GM21447 (cell line): ENCODE data around the gene ABI3BP.

ENCODE experiments used
- ATAC-seq: cut with Tn5 transposase; IDR thresholded peaks from one replicate; pipeline ENCODE4 v1.9.1; 2021; ENCODE audit not compliant: unreplicated experiment

Gene ABI3BP

DNA sequence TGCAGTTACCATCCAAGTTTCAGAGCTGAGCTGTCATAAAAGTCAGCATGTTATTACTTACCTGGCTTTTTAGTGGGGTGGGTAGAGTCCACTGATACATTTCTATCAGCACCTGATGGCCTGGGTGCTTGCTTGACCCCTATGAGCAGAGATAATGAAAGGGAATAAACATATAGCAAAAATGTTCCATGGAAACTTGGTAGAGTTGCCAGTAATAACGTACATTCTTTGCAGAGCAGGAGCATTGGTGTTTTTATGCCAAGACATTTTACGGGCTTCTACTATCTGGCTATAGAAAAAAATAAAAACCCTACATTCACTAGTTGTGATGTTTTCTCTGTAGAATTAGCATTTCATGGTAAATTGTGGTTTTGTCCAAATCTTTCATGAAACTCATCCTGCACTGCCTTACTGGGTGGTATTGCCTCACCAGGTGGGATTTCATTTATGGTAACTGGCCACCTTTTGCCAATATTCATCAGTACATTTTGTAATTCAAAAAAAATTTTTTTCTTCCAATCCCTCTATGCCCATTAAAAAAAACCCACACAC is 213.1 kb downstream of the ABI3BP start:
- no peak for ATAC-seq

DNA sequence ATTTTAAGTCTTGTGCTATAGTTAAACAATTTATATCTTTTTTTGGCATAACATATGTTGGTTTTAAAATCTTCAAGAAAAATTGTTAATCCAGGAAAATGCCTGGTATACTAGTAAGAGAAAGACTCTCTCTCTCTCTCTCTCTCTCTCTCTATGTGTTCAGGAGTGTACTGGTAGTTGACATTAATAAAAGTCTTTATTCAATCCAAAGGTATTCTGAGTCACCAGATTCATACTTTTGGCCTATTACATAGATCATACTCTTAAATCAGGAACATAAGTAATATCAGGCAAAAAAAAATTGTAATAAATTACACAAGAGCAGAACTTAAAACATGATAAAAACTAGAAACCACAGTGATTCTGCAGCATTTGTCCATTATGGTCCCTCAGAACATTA is 213.7 kb downstream of the ABI3BP start:
- ATAC-seq = no peak

DNA sequence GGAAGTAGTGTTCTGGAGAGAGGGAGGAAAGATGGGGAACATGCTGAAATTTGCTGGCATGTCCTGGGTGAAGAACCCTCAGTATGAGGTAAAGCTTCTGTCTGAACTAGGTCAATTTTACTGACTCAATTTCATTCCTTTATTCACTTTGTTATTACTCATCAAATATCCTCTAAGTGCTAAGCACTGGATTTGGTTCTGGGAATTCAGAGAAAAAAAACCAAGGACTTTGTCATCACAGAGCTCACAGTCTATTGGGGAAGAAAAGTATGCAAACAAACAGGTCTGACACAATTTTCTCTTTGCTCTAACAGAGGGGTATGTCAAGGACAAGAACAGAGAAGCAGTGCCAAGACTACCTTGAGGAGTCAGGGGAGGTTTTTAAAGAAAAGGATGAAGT is 215.9 kb downstream of the ABI3BP start:
- ATAC-seq = no peak

DNA sequence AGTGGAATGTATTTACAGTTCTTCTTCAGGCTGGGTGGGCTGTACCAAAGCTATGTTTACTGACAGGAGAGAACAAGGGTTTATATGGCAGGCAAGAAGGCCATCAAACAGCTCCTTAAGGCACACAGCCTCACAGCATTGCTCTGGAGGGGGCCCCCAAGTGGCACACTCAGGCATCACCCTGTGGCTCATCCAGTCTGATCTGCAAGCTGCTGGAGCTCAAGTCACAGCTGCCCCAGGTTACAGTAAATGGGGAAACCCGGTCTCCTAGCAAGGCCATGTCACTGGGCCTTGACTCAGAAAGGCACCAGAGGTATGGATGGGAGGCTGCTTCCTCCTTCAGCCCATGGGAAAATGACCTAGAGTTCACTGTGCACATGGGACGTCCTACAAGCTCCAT is 216.5 kb downstream of the ABI3BP start:
- ATAC-seq = no peak

DNA sequence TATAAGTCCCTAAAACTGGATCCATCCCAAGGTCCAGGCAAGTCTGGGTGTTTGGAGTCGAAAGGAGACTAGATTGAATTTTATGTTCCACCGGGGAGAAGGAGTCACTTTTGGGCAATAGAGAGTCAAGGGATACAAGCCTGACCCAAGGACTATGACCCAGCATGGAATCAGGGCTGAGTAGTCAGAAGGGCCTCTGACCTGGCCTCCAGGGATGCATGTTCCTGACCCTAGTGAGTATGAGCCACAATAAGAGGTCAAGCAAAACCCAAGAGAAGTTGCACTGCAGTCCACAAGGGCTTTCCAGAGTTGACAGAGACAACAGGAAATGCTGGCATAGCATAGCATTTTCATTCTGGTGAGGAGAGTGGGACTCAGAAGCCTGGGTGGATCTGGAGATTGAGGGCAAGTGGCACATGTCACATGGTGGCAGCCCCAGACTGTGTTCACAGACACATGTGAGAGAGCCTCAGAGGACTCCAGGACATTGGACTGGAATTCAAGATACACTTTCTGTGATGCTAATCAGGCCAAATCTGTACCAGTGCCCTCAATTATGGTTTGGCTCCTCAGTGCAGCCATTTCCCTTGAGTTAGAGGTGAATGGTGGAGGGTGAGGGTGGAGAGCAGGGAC is 217.0 kb downstream of the ABI3BP start:
- no peak for ATAC-seq

DNA sequence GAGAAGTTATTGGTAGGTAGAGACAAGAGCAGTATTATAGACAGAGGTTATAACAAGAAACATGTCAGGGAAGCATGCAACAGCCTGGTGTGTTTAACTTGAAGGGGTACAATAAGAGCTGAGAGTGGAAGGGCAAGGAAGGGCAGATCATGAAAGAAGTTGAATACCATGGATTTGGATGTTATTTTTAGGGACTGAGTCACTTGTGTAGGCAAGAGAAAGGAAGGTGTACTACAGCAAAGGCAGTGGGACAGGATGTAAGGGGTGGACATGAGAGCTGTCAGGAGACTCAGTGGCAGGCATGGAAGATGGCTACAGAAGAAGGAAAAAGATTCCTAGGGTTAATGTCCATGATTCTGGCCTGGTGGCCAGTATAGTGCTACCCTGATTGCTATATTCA is 217.6 kb downstream of the ABI3BP start:
- ATAC-seq = no peak

DNA sequence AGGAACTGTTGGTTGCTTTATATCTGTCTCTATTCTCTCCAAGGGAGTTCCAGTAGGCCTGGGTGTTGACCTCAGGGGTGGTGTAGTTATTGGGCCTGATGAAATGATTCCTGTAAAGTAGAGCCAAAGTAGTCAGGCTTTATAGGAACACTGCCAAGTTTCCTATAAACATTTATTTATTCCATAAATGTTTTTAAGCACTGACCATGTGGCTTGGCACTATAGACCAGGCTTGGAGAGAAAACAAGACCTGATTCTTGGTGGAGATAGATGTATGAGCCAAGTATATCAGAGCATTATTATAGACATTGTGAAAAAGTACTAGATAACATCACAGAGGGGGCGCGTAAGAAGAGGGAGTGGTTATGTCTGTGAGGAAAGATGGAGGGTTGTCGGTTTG is 218.0 kb downstream of the ABI3BP start:
- no peak for ATAC-seq

DNA sequence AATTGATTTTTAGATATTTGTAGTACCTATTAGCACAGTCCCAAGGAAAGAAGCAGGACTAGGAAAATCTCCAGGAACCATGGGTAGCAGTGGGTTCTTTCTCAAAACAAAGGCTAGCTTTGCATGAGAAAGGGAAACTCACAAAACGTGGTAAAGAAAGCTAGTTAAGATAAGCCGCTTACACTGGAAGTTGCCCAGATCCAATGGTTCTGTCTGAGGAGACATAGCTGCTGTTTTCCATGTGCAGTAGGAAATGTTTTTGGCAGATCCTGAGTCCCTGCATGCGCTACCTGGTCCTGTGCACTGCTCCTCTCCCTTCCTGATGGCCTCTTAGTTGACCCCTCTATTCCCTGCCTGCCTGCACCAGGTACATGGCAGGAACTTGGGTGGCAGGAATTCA is 223.5 kb downstream of the ABI3BP start:
- ATAC-seq = no peak

DNA sequence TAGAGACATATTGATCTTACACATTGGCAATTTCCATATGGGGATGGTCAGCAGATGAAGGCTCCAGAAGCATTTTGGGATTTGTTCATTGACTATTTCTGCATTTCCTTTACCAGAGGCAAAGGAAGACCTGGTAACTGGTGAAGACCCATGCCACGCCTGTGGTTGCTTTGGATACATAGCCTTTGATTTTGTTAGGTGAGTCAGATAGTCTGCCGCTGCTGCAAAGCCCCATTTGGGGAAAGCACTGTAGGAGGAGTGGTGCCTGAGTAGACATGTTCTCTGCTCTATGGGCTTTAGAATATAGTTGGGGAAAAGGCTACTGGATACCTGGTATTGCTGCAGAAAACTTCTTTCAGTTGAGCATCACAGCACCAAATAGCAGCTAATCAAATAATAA is 227.2 kb downstream of the ABI3BP start:
- no peak for ATAC-seq

DNA sequence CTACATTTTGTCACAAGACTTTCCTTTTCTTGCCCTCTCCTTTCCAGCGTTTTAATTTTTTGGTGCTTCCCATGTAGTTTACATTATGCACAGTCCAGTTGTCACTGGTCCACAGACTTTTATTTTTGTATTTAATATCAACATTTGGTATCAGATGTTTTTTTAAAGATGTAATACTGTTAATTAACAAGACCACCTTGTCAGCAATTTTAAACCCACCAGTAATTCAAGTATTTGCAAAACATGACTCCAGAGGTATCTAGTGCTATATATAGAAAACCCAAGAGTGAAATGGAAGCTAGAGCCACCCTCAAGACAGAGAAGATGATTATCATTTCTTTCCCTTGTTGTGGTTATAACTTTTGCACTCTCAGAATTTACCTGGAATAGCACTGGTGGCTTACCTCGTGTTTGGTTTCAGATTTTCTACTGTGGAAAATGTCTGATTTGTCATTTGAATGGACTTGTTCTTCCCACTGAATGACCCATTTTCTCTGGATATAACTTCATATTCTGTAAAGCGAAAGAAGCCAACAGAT is 227.7 kb downstream of the ABI3BP start:
- ATAC-seq = no peak

DNA sequence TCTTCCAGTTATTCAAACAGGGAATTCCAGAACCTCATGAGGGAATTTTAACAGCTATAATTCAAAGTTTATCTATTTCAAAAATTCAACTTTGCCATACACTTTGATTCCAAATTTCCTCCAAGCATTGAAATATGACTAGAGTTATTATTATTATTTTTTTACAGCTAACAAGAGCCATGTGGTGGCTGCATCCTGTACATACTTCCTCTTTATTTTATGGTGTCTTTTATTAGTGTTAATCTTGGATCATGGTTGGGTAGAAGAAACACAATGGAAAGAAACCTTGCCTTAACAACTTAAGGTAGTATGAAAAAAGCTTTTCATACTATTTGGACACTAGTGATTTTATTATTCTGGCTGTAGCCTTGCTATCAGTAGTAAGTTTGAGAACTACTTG is 231.3 kb downstream of the ABI3BP start:
- no peak for ATAC-seq

DNA sequence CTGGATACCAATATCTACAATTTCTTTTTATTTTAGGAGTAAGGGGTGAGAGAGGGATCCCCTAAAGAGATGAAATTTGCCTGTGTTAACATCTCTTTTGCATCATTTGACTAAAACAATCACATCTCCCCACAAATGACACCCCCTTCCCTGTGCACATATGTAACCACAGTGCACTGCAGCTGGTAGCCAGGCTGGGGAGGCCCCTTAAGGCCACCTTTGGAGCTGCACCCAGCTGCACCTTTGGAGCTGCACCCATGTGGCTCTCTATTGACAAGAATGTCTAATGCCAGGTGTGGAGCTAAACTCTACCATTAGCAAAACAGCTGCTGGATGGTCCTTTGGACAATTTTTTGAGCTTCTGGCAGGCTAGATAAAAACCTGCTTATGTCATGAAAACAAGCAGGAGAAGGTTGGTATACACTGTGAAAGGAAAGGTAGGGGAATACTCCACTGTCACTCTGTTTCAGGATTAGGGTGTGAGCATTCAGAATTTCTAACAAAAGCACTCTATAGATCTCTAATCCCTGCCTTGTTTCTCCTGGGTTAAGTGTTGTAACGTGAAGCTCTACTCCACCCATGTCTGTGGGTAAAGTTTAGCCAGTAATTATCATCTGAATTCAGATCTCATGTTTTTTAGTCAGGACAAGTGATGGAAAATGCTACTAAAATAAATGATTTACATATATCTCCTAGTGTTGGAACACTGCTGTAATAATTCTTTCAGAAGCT is 231.8 kb downstream of the ABI3BP start:
- peak; percentile 73 for ATAC-seq

DNA sequence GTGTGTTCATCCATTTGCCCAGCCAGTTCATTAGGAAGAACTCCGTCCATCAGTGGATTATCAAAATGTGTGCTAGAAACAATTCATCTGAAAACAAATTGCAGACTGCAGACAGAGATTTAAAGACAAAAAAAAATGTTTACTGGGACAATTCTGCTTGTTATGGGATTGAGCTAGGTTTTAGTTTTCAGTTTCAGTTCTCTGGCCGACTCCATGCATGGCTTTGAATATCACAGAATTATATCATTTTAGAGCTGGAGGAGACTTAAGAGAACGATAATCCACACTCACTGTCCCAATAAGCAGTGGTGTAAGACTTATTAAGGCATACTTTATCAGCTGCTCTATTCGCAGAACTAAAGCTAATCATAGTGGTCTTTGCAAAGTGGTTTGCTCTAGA is 232.8 kb downstream of the ABI3BP start:
- ATAC-seq = no peak

DNA sequence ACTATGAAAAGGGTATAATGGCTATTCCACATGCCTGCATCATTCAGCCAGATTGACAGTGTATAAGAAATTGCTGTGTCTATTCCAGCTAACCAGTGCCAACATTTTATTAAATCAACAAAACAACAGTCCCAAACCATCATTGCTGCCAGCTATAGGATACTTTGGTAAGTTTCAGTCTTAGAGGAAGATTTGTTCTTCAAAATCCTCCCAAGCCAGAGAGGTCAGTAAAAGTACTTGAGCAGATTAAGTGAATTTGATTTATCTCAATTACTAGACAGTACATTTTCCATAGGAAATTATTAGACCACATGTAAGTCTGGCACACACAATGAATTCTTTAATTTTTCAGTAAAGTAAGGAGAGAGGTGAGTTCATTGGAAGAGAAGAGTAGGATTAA is 233.3 kb downstream of the ABI3BP start:
- ATAC-seq = no peak

DNA sequence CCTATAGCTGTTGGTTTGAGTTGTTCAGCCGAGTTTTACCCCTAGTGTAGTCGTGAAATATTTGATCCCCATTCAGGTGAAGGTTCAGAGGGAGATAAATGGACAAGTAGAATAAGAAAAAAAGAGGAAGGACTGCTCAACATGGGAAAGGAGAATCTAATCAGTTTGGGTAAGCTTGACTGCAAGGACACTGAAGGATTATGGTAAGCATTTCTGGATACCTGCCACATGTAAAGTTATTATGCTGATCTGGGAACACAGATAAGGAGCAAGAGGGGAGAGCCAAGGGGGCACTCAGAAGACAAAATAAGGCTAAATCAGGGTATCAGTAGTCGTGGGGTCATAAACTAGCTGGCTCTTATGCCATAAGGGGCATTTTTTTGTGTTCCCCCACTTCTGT is 234.1 kb downstream of the ABI3BP start:
- ATAC-seq = no peak

DNA sequence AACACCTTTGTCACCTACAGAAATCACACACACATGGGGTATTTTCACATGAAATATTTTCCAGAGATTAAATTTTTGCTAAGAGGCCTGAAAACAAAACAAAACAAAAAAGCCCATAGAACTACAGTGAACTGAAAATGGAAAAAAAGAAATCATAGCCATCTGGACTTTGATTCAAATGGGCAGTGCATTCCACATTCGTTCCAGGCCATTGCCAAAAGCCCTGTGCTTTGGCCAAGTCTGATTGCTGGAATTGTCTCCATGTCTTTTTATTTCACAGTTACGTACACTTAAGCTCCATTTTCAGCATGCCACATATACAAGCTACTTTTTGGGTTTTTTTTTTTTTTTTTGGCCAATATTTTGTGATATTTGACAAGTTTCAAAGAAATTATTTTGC is 236.8 kb downstream of the ABI3BP start:
- no peak for ATAC-seq

DNA sequence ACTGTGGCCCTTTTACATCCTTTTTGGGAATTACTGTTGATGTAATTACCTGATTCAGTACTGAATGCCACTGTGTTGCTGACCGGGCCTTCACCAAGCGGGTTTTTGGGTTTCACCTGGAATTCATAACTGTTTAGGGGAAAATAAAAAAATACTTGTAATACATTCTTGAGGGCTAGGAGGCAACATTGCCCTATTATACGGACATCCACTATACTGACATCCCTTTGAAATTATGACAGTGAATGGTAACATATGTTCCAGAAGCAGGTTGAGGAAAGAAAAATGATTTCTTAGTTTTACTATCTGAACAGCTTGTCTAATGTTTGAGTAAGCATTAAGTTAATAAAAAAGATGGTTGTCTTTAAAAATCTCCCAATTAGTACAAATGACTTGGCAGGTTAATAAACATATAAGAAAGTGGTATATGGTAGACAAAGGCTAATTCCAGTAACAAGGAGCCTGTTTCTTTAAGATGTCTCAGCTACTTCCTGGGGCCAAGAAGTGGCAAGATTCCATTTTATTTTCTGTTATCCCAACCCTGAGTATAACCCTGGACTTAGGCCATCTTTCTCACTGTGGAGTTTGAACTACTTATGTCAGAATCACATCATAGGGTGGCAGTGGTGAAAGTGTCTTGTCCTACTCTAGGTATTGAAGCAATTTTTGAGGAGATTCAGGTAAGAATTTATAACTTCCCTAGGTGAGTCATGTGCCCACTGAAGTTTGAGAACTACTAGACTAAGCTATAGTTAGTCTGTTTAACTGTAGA is 238.5 kb downstream of the ABI3BP start:
- ATAC-seq = no peak

DNA sequence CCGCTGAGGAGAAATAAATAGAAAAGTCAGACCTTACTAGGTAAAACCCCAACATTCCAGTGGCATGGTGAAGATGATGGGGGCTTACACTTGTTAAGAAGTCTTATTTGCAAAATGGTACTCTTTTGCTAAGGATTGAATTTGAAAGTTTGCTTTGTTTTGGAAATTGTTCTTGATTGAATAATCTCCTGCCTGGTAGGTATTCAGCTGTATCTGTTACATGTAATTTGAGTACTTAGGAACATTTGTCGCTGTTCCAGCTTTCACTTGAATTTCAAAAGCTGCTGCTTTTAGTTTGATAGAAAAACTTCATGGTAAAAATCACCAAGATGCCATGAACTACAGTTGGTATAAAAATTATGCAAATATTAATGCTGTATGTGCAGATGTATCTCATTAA is 239.4 kb downstream of the ABI3BP start:
- ATAC-seq = no peak

DNA sequence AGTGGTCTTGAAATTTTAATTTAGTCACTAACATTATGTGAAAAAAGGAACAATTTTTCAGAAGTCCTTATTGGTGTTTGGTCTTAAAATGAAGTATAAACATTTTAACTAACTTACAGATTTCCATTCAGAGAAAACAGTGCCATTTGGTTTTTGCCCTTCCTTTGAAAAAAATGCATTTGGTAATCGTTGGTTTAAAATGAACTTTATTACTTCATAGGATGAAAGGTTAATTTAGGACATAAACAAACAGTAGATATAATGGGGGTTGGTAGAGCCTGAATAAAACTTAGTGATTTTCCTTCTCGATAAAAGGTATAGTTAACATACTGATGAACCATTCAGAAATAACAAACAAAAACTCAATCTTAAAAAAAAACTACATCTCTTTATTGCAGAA is 244.3 kb downstream of the ABI3BP start:
- ATAC-seq = no peak

DNA sequence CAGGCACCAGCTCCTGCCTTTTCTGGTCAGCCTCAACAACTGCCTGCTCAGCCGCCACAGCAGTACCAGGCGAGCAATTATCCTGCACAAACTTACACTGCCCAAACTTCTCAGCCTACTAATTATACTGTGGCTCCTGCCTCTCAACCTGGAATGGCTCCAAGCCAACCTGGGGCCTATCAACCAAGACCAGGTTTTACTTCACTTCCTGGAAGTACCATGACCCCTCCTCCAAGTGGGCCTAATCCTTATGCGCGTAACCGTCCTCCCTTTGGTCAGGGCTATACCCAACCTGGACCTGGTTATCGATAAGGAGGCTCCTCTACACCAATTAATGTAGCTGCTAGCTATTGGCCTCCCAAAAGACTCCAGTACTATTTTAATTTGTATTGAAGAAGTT is 245.0 kb downstream of the ABI3BP start:
- no peak for ATAC-seq

DNA sequence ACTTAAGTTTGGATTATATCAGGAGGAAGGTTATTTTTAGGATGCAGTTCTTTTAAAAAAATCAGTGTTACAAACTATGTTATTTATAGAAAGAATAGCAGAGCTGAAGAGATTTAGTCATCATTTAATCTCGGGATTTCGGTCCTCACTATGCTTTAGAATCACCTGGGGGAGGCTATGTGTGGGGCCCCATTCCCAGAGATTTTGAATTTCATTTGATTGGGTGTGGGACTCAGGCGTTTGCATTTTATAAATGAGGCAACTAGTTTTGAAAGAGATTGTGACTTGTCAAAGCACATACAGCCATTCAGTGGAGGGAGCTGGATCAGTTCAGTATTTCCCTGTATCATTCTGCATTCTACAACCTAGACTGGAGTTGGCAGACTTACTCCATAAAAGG is 247.1 kb downstream of the ABI3BP start:
- no peak for ATAC-seq

DNA sequence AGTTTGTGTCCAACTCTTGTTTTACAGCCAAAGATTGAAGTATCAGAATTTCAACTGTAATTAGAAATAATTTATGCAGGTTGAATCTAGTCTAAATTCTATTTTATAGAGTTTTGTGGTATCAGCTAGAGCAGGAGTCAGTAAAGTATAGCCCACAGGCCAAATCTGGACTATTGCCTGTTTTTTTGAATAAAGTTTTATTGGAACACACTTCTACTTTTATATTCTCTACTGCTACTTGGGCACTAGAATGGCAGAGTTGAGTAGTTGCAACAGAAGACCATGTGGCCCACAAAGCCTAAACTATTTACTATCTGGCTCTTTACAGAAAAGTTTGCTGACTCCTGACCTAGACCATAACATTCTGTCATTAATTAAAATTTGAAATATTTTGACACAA is 247.6 kb downstream of the ABI3BP start:
- ATAC-seq = no peak
